ENCODE measurements around the gene UPK3B.
"Not testable (repeated sequence)": the region's sequence is repeated elsewhere in the genome, so short reads cannot be mapped to it uniquely, and the experiment has no call there.

UPK3B gene

DNA sequence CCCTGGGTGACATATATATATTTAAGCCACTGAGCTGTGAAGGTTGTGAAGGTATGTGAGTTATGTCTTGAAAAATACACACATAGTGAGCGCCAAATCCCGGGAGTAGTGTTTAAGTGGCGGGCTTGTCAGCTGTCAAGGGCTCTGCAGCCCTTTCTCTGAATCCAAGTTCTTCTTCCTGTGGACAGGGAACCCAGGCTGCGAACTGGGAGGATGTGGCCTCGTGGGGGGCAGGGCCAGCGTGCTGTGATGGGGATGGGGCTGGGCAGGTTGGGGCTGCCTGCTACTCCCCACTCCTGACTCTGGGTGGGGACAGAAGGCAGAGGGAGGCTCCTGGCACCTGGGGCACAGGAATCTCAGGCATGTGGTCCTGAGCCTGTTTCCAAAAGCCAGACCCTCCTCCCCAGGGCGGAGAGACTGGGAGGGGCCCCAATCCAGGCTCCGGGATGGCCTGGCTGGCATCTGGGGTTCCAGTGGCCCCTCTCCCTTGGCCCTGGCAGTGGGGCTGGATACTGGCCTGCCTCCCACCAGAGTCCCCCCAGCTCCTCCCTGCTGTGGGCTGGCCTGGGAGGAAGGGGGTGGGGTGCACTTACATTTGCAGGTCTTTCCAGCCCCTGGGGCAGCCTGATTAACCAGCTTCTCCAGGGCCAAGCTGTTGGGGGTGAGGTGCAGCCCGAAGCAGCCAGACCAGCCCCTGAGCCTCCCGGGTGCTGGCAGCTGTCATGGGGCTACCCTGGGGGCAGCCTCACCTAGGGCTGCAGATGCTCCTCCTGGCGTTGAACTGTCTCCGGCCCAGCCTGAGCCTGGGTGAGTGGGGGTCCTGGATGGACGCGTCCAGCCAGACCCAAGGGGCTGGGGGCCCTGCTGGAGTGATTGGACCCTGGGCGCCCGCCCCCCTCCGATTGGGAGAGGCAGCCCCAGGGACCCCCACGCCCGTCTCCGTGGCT lies at the start of gene UPK3B:
UPK3B (plus strand) TSS at position 622 of the 947 bp plus-strand sequence; CDS start at position 723, 101 bp downstream.
- DNase-seq (ENCODE audit: low spot score) = no peak

DNA sequence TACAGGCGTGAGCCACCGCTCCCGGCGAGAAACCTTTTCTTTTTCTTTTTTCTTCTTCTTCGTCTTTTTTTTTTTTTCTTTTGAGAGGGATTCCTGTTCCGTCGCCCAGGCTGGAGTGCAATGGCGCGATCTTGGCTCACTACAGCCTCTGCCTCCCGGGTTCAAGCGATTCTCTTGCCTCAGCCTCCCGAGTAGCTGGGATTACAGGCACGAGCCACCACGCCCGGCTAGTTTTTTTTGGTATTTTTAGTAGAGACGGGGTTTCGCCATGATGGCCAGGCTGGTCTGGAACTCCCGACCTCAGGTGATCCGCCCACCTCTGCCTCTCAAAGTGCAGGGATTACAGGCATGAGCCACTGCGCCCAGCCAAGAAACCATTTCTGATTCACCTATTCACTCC lies 49.6 kb upstream of the UPK3B start:
- DNase-seq (ENCODE audit: low spot score) = not testable (repeated sequence)

DNA sequence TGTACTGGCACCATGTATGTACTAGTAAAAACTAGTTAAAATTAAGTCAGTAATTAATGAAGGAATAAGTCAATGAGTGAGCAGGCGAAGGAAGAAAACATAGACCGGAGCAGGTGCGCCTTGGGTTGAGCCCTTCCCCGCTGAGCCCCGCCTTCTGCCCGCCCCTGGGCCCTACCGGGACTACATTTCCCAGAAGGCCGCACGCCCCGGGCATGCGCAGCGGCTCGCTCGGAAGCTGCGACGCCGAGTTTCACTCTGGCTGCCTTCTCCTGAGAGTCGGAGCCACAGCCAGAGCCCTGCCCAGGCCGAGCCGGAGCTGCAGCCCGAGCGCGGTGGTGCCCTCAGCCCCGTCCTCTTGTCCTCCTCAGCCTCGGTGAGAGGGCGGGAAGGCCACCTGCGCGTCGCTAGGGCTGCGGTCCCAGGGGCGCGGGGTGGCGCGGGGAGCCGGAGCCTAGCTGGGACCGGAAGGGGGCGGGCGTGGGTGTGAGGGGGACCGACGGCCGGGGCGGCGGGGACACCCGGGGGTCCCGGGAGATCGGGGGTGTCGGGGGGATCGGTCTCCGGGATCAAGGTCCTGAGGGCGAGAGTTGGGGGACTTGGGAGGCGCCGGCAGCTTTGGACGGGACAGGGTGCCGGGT lies 48.8 kb upstream of the UPK3B start, which contains the start of gene DTX2:
DTX2 (plus strand) TSS at position 246 of the 638 bp plus-strand sequence. CDS start 18,801 bp downstream, outside the sequence.
- DNase-seq (ENCODE audit: low spot score) = not testable (repeated sequence)

DNA sequence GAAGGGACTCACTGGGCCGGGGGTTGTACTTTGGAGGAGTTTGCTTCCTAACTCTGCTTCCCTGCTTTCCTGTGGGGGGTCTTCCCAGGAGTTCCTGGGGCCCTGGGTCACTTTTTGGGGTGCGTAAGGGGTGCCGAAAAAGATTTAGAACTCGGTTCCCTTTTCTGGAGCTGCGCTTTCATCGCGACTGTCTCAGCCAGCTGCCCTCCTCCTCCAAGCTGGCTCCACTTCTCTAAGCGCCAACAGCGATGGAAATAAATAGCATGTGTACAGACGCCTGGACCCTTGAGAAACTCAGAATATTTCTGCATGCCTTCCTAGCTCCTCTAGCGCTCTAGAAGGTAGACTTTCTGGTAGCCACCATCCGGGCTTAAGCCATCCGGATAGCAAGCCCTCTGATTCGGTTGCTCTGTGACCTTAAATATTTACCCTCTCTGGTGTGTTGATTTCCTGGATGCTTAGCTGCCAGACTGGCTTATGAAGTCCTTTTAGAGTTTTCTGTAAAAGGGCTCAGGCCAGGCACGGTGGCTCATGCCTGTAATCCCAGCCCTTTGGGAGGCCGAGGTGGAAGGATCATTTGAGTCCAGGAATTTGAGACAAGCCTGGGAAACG lies 48.0 kb upstream of the UPK3B start:
- not testable (repeated sequence) for DNase-seq (ENCODE audit: low spot score)

DNA sequence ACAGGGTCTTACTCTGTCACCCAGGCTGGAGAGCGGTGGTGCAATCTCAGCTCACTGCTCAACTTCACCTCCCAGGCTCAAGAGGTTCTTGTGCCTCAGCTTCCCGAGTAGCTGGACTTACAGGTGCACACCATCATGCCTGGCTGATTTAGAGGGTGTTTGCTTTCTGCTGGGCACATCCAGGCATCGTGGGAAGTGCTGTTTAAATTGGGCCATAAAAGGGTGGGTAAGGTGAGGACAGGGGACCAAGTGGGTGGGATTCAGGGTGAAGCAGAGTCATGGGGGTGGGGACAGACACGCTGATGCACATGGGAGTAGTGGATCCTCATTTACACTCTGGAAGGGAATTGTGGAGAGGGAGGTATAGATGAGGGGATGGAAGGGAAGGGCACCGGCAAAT lies 45.4 kb upstream of the UPK3B start:
- not testable (repeated sequence) for DNase-seq (ENCODE audit: low spot score)

DNA sequence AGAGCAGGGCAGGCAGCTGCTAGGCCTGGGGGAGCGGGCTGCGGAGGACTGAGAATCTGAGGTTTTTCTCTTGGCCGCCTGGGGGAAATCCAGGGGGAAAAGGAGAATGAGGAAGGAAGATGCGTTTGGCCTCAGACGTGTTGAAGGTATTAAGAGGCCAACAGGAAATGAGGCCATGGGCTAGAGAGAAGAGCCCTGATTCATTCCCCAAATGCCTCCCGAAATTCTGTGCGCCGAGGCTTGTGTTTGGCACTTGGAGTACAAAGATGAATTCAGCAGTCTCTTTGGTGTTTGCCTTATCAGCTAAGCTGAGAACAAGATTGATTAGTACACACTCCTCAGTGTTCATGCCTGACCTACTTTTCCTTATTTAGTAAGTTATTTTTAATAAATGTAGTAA lies 44.4 kb upstream of the UPK3B start:
- not testable (repeated sequence) for DNase-seq (ENCODE audit: low spot score)

DNA sequence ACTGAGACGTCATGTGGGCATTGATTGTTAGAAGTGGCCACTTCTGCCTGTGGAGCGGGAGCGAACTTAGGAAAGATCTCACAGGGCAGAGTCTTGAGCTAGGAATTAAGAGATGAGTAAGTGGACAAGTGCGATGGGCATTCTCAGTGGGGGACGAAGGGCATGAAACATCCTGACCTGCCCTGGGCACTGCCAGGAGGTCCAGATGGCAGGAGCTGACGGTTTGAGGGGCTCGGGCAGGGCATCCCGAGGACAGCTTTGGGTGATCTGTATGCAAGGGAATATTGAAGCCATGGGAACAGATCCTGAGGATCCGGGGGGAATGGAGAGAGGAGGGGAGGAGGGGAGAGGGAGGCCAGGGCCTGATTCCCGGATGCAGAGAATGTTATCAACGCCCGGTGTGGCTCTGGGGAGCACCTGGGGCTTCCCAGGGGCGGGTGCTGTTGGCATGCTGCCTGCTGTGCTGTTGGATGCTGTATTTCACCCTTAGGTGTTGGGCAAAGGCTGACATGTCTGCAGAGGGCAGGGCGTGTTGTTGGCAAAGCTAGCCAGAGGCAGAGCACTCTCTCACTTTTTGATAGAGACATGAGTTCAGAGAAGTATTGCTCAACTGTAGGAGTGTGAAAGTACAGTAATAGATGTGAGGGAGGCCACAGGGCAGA lies 42.5 kb upstream of the UPK3B start:
- DNase-seq (ENCODE audit: low spot score) = not testable (repeated sequence)

DNA sequence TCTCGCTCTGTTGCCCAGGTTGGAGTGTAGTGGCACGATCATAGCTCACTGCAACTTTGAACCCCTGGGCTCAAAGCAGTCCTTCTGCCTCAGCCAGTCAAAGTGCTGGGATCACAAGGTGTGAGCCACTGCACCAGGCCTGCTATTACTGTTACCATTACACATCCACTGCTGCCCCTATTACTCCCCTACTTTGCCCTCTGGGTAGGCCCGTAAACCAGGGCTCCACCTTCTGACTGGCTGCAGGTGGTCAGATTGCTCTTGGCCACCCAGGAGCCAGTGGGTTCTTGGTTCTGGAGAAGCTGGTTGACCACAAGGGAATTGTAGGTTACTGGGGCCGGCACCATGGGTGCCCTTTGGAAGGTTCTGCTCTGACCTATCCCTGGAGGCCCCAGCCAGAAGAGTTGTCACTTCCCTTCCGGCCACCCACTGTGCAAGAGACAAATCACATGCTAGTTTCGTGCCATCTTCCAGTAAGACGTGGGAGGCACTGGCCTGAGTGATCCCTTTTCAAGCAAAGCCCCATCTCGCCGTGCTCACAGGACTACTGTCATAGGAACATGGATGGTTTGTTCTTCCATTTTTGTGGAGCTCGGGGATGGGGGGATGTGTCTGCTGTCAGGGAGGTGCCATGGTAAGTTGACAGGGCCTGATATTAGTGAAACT lies 38.7 kb upstream of the UPK3B start:
- DNase-seq (ENCODE audit: low spot score) = not testable (repeated sequence)

DNA sequence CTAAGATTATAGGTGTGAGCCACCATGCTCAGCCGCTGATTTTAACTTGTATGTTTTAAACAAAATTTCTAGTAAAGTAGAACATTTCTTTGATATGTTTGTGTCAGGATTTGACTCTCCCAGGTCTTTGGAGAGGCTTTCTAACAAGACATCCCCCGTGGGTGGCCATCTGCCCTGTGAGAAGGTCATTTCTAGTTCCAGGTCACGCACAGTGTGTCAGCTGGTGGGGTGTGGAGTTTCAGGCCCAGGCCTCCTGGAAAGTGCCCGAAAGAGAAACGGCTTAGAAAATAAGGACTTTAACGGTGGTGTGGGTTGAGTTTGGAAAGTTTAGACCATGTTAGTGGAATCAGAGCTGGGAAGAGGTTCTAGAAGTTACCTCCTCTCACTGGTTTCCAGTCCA lies 37.3 kb upstream of the UPK3B start:
- not testable (repeated sequence) for DNase-seq (ENCODE audit: low spot score)

DNA sequence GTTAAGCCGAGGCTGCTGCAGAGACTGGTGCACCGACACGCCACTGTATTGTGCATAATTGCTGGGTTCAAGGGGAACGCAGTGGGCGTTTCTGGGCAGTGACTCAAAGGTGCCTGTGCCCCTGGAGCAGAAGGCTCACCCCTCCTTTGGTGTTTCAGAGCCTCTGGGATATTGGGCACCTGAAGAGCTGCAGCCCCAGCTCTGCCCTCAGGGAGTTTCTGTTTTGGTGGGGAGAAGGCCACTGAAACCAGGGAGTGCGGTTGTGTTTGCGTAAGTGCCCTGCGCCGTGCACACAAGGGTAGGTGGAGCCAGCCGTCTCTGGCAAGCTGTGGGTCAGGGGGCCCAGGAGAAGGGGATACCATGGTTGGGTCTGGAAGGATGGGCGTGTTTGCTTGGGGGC lies 34.1 kb upstream of the UPK3B start:
- DNase-seq (ENCODE audit: low spot score) = not testable (repeated sequence)

DNA sequence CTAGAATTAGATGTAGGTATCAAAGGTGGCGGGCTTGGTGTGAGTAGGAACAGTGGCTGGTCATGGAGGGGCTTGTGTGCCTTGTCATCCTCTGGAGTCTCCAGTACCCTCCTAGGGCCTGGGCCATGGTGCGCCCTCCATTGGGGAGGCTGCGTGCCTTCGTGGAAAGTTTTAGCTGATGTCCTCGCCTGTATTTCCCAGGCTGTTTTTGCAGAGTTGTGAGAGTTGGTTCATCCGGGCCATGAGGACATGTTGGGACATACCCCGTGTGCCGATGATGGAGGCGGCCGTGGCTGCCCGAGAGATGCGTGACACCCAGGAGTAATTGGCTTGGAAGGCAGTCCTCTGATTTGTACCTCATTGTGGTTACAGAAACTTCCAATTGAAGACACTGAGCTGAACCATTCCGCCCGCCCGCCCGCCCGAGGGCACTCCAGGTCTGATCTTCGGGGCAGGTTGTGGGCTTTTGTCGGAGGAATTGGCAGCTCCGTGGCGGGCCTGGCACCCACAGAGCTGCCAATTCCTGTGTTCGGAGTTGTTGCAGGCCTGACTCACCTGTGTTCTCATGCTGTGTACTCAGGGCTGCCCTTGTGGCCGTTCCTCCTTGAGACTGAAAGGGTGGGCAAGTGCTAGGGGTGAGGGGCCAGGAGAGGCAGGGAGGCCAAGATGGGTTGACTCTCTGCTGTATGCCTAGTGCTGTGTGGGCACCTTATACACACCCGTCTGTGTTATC lies 33.4 kb upstream of the UPK3B start:
- not testable (repeated sequence) for DNase-seq (ENCODE audit: low spot score)

DNA sequence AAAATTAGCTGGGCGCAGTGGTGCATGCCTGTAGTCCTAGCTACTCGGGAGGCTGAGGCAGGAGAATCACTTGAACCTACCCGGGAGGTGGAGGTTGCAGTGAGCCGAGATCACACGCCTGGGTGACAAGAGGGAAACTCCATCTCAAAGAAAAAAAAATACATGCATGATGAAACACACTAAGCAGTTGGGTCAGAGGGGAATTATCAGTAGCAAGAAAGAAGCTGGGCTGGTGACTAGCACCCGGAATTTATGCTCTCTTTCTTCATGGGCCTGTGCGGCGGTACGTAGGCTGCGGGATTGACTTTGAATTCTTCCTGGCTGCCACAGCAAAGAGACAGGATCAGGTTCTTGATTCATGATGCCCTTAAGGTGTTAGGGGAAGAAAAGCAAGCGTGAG lies 30.7 kb upstream of the UPK3B start:
- not testable (repeated sequence) for DNase-seq (ENCODE audit: low spot score)

DNA sequence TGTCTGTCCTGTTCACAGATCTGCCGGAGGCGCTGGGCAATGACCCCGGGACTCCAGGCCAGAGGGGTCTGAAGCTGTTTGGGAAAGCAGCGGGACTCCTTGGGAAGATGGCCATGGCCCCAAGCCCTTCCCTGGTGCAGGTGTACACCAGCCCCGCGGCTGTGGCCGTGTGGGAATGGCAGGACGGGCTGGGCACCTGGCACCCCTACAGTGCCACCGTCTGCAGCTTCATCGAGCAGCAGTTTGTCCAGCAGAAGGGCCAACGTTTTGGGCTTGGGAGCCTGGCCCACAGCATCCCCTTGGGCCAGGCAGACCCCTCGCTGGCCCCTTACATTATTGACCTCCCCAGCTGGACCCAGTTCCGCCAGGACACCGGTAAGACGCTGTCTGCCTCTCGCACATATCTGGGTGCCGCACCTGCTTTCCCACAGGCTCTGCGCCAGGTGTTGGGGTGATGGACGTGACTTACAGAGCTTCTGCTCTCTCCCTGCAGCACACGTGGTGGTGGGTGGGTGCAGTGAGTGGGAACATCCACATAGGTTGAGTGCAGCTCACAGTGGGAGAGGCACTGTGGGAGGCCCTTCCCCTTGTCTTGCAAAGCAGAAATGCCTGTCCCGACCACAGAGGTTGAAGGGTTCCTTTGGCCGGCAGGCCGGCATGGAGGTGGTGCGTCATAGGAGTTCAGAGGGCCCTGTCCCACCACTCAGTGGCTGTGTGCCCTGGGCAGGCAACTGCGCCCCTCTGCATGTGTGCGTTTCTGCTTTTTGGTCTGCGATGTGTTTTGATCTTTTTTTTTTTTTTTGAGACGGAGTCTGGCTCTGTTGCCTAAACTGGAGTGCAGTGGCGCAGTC lies 29.7 kb upstream of the UPK3B start:
- not testable (repeated sequence) for DNase-seq (ENCODE audit: low spot score)

DNA sequence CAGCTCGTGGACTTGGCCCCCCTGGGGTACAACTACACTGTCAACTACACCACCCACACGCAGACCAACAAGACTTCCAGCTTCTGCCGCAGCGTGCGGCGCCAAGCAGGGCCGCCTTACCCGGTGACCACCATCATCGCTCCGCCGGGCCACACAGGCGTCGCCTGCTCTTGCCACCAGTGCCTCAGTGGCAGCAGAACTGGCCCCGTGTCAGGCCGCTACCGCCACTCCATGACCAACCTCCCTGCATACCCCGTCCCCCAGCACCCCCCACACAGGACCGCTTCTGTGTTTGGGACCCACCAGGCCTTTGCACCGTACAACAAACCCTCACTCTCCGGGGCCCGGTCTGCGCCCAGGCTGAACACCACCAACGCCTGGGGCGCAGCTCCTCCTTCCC lies 27.7 kb upstream of the UPK3B start:
- DNase-seq (ENCODE audit: low spot score) = not testable (repeated sequence)

DNA sequence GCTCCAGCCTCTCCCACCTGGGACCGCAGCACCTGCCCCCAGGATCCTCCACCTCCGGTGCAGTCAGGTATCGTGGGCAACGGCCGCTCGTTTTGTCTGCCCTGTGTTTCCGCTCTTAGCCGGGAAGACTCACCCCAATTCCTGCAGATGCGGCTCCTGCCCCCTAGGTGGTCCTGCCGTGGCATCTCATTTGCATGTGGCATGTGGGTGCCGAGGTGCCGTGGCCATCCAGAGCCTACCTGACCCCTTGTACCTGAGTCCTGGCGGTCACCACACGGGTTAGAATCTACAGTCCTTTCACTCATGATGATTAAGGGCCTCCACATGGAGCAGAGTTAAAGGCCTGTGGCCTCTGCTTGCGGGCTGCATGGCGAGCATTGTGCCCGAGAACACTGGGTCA lies 27.3 kb upstream of the UPK3B start:
- DNase-seq (ENCODE audit: low spot score) = not testable (repeated sequence)

DNA sequence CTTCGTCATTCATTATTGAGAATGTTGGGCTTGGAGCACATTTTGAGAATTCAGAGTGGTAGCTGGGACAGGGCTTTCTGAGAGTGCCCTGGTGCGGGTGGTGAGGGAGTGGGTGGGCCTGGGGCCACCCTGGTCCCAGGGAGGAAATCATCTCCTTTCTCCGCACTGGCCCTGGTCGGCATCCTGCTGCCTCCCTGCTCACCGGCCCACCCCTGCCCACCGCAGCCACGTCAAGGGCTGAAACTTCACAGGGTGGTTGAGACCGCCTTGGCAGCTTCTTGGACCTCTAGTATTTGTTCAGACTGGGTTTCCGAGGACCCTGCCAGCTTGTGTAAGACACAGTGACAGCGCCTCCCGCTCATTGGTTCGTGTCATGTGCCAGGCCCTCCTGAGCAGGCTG lies 25.9 kb upstream of the UPK3B start:
- not testable (repeated sequence) for DNase-seq (ENCODE audit: low spot score)

DNA sequence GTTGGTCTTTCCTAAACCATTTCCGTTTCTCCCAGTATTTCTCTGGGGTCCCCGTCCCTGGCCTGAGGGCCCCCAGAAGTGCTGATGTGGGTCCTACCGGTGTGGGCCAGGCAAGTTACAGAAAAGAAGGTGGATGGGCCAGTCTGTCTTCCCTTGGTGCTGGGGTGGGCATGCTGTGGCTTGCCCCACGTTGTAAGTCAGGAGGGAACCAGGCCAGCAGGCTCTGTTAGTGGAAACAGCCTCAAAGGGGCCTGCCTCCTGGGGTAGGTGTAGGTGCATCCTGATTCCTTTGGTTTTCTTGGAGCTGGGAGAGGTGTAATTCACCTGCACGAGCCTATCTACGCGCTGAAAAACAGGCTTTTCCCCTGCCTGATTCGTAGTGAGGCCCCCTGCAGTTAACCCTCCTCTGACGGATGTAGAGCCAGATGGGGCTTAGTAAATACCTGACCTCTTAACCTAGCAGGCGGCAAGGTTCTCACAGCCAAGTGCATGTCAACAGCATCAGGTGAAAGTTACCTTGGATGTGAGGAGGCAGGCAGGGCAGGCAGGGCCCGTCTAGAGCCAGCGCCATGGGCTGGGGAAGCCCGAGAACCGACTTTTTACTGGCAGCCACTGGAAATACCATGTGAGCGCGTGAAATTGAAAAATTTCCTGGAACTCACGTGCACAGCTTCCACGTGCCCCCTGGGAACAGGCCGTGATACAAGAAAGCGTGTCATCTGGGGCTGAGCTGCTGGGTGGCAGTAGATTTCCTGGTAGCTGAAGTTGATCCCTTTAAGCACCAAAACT lies 24.3 kb upstream of the UPK3B start:
- not testable (repeated sequence) for DNase-seq (ENCODE audit: low spot score)

DNA sequence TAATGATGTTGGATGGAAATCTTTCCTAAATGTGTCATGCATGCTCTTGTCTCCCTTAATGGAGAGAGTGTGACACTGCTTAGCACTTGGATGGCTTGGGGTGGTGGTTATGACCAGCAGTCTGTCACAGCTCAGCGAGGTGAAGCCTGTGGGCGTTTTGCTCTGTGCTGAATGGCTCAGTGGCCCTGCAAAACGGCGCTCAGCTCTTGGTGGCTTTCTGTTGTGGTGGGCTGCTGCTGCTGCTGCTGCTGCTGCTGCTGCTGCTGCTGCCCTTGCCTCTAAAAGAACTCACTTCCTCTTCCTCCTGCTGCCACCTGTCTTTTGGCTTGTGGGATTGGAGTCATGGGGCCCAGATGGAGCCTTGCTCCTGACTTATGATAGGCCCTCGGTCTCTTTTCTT lies 23.7 kb upstream of the UPK3B start:
- DNase-seq (ENCODE audit: low spot score) = not testable (repeated sequence)

DNA sequence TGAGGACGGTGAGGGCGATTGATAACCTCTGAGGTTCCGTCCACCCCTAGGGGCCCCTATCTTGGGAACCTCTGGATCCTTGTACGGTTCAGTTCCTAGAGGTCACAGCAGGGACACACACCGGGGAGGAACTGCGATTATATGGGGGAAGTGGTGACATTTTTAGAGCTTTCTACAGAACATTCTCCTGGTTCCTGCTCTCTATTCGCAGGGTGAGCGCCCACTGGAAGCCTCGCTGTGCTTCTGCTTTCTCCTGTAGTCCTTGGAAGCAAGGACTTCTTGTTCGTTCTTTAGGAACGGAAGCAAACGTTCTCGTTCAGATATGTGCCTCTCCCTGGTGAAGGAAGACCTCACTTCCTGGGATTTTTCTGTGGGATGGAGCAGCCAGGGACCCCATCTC lies 22.4 kb upstream of the UPK3B start:
- DNase-seq (ENCODE audit: low spot score) = not testable (repeated sequence)

Measured in AG08395 (cell line).